Measurements from ENCODE around the gene AHDC1.

Gene AHDC1

DNA sequence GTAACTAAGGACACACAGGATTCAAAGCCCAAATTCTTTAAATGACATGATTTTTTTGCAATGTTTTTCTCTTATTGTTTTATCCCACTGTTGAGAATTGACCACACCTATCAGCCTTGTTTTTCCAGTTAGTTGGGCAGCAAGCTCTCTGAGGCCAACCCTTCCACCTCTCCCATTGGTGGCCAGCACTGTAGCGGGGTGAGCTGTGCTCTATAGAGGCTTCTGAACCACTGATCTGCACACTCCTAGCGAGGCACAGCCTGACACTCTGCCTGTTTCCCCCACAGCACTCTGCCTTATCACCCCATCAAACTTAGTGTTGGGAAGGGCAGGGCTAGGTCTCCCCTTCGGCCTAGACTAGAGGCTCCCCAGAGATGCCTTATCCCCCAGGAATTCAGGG lies 19.5 kb downstream of the AHDC1 start:
- Histone ChIP-seq H3K79me2 (ENCODE audit: low read length) (no peaks in the 10 kb centered on the region), H4K20me1 (ENCODE audit: insufficient read depth, low read length) (no peaks in the 10 kb centered on the region), H3K4me2 (ENCODE audit: low read depth, low read length) (no peak overlapping the region), H3K27ac (ENCODE audit: low read length) (no peak overlapping the region), H3K9ac (ENCODE audit: low read length) (no peak overlapping the region), H3K36me3 (replicated peaks; ENCODE audit: insufficient read depth, low read length) (no peaks in the 10 kb centered on the region), H3K9me3 (replicated peaks; ENCODE audit: insufficient read depth, low read length) (no peaks in the 10 kb centered on the region), H3F3A (ENCODE audit: insufficient read depth, low read length) (no peaks in the 10 kb centered on the region), H3K27me3 (replicated peaks; ENCODE audit: insufficient read depth, low read length) (no peaks in the 10 kb centered on the region), H3K4me1 (ENCODE audit: low read length) (no peaks in the 10 kb centered on the region), H3K4me3 (ENCODE audit: low read length) (no peak overlapping the region), H2AFZ (ENCODE audit: low read length) (no peak overlapping the region), H3K9me2 (replicated peaks; ENCODE audit: insufficient read depth, low read length) (no peaks in the 10 kb centered on the region)
- TF ChIP-seq EZH2 (optimal IDR thresholded peaks at IDR 0.05; ENCODE audit: low read depth, low read length) (no peak), EZH2phosphoT487 (IDR thresholded peaks at IDR 0.05; ENCODE audit: low read length) (no peak)
- TF ChIP-seq, protein P1, sequence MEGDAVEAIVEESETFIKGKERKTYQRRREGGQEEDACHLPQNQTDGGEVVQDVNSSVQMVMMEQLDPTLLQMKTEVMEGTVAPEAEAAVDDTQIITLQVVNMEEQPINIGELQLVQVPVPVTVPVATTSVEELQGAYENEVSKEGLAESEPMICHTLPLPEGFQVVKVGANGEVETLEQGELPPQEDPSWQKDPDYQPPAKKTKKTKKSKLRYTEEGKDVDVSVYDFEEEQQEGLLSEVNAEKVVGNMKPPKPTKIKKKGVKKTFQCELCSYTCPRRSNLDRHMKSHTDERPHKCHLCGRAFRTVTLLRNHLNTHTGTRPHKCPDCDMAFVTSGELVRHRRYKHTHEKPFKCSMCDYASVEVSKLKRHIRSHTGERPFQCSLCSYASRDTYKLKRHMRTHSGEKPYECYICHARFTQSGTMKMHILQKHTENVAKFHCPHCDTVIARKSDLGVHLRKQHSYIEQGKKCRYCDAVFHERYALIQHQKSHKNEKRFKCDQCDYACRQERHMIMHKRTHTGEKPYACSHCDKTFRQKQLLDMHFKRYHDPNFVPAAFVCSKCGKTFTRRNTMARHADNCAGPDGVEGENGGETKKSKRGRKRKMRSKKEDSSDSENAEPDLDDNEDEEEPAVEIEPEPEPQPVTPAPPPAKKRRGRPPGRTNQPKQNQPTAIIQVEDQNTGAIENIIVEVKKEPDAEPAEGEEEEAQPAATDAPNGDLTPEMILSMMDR (IDR thresholded peaks at IDR 0.05; ENCODE audit: low read length), result no peak
- no peak for DNase-seq

DNA sequence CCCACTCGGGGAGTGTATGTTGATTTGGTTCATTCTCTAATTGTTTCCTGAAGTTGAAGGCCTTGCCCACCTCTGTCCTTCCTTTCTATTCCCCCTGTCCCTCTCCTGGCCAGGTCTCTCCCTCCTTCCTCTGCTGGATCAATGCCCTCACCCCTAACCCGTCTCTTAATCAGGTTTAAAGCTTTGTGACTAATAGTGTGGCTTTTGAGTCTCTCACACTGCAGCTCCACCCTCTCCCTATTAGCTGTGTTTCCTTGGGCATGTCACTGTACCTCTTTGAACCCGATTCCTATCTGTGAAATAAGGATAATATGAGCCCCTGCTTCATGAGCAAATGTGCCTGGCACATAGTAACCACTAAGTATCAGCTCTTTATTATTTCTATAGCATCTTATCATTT lies 20.5 kb downstream of the AHDC1 start:
- no peak overlapping the region for H3K9ac ChIP-seq (ENCODE audit: low read length)
- no peak overlapping the region for H3K27ac ChIP-seq (ENCODE audit: low read length)
- H3K9me2 ChIP-seq (replicated peaks; ENCODE audit: insufficient read depth, low read length), result no peaks in the 10 kb centered on the region
- H3K27me3 ChIP-seq (replicated peaks; ENCODE audit: insufficient read depth, low read length), result no peaks in the 10 kb centered on the region
- H3K79me2 ChIP-seq (ENCODE audit: low read length), result no peaks in the 10 kb centered on the region
- H4K20me1 ChIP-seq (ENCODE audit: insufficient read depth, low read length), result no peaks in the 10 kb centered on the region
- no peaks in the 10 kb centered on the region for H3F3A ChIP-seq (ENCODE audit: insufficient read depth, low read length)
- no peaks in the 10 kb centered on the region for H3K36me3 ChIP-seq (replicated peaks; ENCODE audit: insufficient read depth, low read length)
- no peaks in the 10 kb centered on the region for H3K9me3 ChIP-seq (replicated peaks; ENCODE audit: insufficient read depth, low read length)
- TF ChIP-seq EZH2 (optimal IDR thresholded peaks at IDR 0.05; ENCODE audit: low read depth, low read length) (no peak), EZH2phosphoT487 (IDR thresholded peaks at IDR 0.05; ENCODE audit: low read length) (no peak)
- TF ChIP-seq, protein P1 (IDR thresholded peaks at IDR 0.05; ENCODE audit: low read length), result no peak
- H3K4me2 ChIP-seq (ENCODE audit: low read depth, low read length), result no peak overlapping the region
- DNase-seq, result no peak
- no peaks in the 10 kb centered on the region for H3K4me1 ChIP-seq (ENCODE audit: low read length)
- H3K4me3 ChIP-seq (ENCODE audit: low read length), result no peak overlapping the region
- H2AFZ ChIP-seq (ENCODE audit: low read length), result no peak overlapping the region

GRCh38 chr1:27581823-27582243 lies 22.1 kb downstream of the AHDC1 start:
- Histone ChIP-seq H3K79me2 (ENCODE audit: low read length) (no peaks in the 10 kb centered on the region), H3K4me3 (ENCODE audit: low read length) (no peak overlapping the region), H3K36me3 (replicated peaks; ENCODE audit: insufficient read depth, low read length) (no peaks in the 10 kb centered on the region), H3K9ac (ENCODE audit: low read length) (no peak overlapping the region), H2AFZ (ENCODE audit: low read length) (no peak overlapping the region), H3K27me3 (replicated peaks; ENCODE audit: insufficient read depth, low read length) (no peaks in the 10 kb centered on the region), H3K27ac (ENCODE audit: low read length) (no peak overlapping the region), H3F3A (ENCODE audit: insufficient read depth, low read length) (no peaks in the 10 kb centered on the region), H3K4me1 (ENCODE audit: low read length) (no peaks in the 10 kb centered on the region), H4K20me1 (ENCODE audit: insufficient read depth, low read length) (no peaks in the 10 kb centered on the region), H3K4me2 (ENCODE audit: low read depth, low read length) (no peak overlapping the region), H3K9me2 (replicated peaks; ENCODE audit: insufficient read depth, low read length) (no peaks in the 10 kb centered on the region), H3K9me3 (replicated peaks; ENCODE audit: insufficient read depth, low read length) (no peaks in the 10 kb centered on the region)
- no peak for DNase-seq
- TF ChIP-seq EZH2 (optimal IDR thresholded peaks at IDR 0.05; ENCODE audit: low read depth, low read length) (no peak), EZH2phosphoT487 (IDR thresholded peaks at IDR 0.05; ENCODE audit: low read length) (no peak)
- TF ChIP-seq, protein P1 (IDR thresholded peaks at IDR 0.05; ENCODE audit: low read length), result no peak

All from MM.1S (cell line).